Measurements from ENCODE around the gene GCNT4. TPM values are rescaled to one million over a fixed set of nuclear protein-coding genes. Genes with fewer than 3 reads are reported as not detected.
A peak's percentile ranks its signal among the peaks of the same experiment; 100 is the strongest.

The GCNT4 gene
- total and polyA plus RNA-seq, 2 of the 8 experiments (the other 6 are each of a cell fraction or from before 2014, with no cell fraction given), result 1.1 to 14.5 TPM

DNA sequence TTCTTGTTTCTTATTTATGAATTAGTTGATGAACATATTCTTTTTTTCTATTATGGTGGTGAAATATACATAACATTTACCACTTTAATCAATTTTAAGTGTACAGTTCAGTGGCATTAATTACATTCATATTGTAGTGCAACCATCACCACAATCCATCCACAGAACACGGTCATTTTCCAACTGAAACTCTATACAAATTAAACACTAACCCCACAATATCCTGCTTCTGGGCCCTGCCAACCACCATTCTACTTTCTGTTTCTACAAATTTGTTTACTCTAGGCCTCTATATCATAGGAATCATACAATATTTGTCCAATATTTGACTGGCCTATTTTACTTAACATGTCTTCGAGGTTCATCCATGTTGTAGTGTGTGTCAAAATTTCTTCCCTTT is 7.3 kb downstream of the GCNT4 start:
- H2BK120ac ChIP-seq (replicated peaks; ENCODE audit: low read depth, low read length), result no peak overlapping the region
- H4K8ac ChIP-seq (ENCODE audit: extremely low read depth, insufficient read depth, low read length), result no peak overlapping the region
- no peak overlapping the region for H3K14ac ChIP-seq (ENCODE audit: insufficient read length)
- no peak overlapping the region for H3K9ac ChIP-seq (replicated peaks in 1 of 4; ENCODE audit: extremely low read depth in 1 of 4, low read depth in 3 of 4, low read length in 3 of 4)
- no peak overlapping the region for H2BK15ac ChIP-seq (ENCODE audit: low read length)
- H2BK20ac ChIP-seq (ENCODE audit: low read length), result no peak overlapping the region
- DNase-seq (ENCODE audit: low read depth in 1 of 2, low spot score in 2 of 2) (no peak), FAIRE-seq (no peak)
- TF ChIP-seq SIN3A (conservative IDR thresholded peaks at IDR 0.05 in 1 of 2, IDR thresholded peaks at IDR 0.05 in 1 of 2; ENCODE audit: low read depth in 1 of 2, low read length in 2 of 2) (no peak), POLR2AphosphoS5 (IDR thresholded peaks at IDR 0.05; ENCODE audit: low read depth, low read length) (0 out of 2 replicates have a peak, but pooled peaks have one; percentile 3)
- H4K20me1 ChIP-seq (replicated peaks in 1 of 2; ENCODE audit: control insufficient read depth in 1 of 2, insufficient read depth in 2 of 2, low read length in 2 of 2), result peaks cover 0 to 2% of the 10 kb centered on the region in 2 experiments
- no peak overlapping the region for H4K5ac ChIP-seq (ENCODE audit: insufficient read length, low read depth, low read length)
- H3K4ac ChIP-seq (replicated peaks; ENCODE audit: insufficient read length, low read depth, low read length), result no peak overlapping the region
- H2BK5ac ChIP-seq (ENCODE audit: low read depth, low read length), result no peak overlapping the region
- no peak overlapping the region for H3K23ac ChIP-seq (ENCODE audit: insufficient read length)
- H3K4me1 ChIP-seq (replicated peaks in 1 of 4; ENCODE audit: control insufficient read depth in 3 of 4, insufficient read depth in 4 of 4, low read length in 3 of 4), result peaks cover 0 to 5% (median 2%) of the 10 kb centered on the region in 4 experiments; a peak in 5 of 7 replicates
- no peak overlapping the region for H2AFZ ChIP-seq (ENCODE audit: low read length)
- H3K4me2 ChIP-seq (ENCODE audit: insufficient read depth in 1 of 2, low read depth in 2 of 2, low read length in 2 of 2), result no peak overlapping the region
- no peak overlapping the region for H3K56ac ChIP-seq (replicated peaks; ENCODE audit: insufficient read length, low read depth, low read length)
- ChIA-PET CTCF (ENCODE audit: partially characterized antibody) (interaction anchor here (0.7 to 1.1 kb wide), 2 partner anchors 13 to 804 kb away, joined by 3 read pairs; no protein-coding TSS in a partner anchor), POLR2A (ENCODE audit: partially characterized antibody) (no interaction called here)
- no peaks in the 10 kb centered on the region for H3K27me3 ChIP-seq (replicated peaks in 1 of 4; ENCODE audit: control insufficient read depth in 3 of 4, extremely low read depth in 1 of 4, insufficient read depth in 3 of 4, low read length in 3 of 4)
- H3K18ac ChIP-seq (ENCODE audit: extremely low read depth, low read length), result no peak overlapping the region
- H3K27ac ChIP-seq (ENCODE audit: low read depth, low read length), result no peak overlapping the region
- no peak overlapping the region for H4K91ac ChIP-seq (replicated peaks; ENCODE audit: insufficient read length, low read length)
- H2BK12ac ChIP-seq (ENCODE audit: low read depth, low read length), result no peak overlapping the region
- H3K36me3 ChIP-seq (ENCODE audit: control insufficient read depth in 2 of 4, insufficient read depth in 4 of 4, low read length in 3 of 4), result peaks cover 0 to 14% (median 0%) of the 10 kb centered on the region in 4 experiments; a peak in 3 of 8 replicates
- no peak overlapping the region for H3K4me3 ChIP-seq (ENCODE audit: extremely low read depth in 1 of 4, insufficient read depth in 2 of 4, low read depth in 3 of 4, low read length in 4 of 4)
- no peaks in the 10 kb centered on the region for H3K23me2 ChIP-seq (ENCODE audit: low read depth, low read length)
- no peaks in the 10 kb centered on the region for H3K9me3 ChIP-seq (ENCODE audit: insufficient read depth in 2 of 2, low read depth in 1 of 2, low read length in 1 of 2)
- H3K79me2 ChIP-seq (ENCODE audit: control insufficient read depth in 1 of 2, insufficient read depth in 2 of 2, low read length in 2 of 2), result peaks cover 0 to 30% of the 10 kb centered on the region in 2 experiments; a peak in 2 of 4 replicates
- no peaks in the 10 kb centered on the region; the same call in 1 of the 2 replicates for H3K79me1 ChIP-seq (ENCODE audit: low read depth, low read length)
- WGBS, 2 experiments (ENCODE audit: extremely low coverage in 1 of 2, insufficient coverage in 1 of 2, insufficient read length in 1 of 2, insufficient replicate concordance in 2 of 2, low coverage in 1 of 2, low lambda C conversion rate in 2 of 2, missing lambda C conversion rate in 1 of 2), result 93% methylated on average over 2 of the region's 2 CpGs; no CpG with 5 or more reads in 1 of the 2 experiments
- no peak overlapping the region for H2AK5ac ChIP-seq (ENCODE audit: low read depth, low read length)
